Astrocyte (in vitro differentiated cells and primary cell): ENCODE results near the gene LRMDA. TPM values are rescaled to one million over a fixed set of nuclear protein-coding genes. Genes with fewer than 3 reads are reported as not detected.

Source experiments
- DNase-seq: peaks from one replicate; pipeline ENCODE4 v3.0.0-alpha.2; 2010; ENCODE audit warnings: low read depth
- FAIRE-seq: peaks from 2 replicates; lab custom pipeline; 2011; peaks lifted over from hg19 to GRCh38; lab: Jason Lieb, UNC
- H2AFZ ChIP-seq: 2 replicates; pipeline ENCODE4 v1.6.0; 2012; ENCODE audit warnings: low read depth, low read length, inconsistent platforms
- H3K27ac ChIP-seq: 2 replicates; pipeline ENCODE4 v1.5.1; 2011; ENCODE audit warnings: low read depth, low read length, inconsistent platforms
- H3K27me3 ChIP-seq: 2 replicates; pipeline ENCODE4 v1.6.0; 2011; ENCODE audit warnings: low read length, inconsistent platforms; ENCODE audit not compliant: insufficient read depth
- H3K36me3 ChIP-seq: 2 replicates; pipeline ENCODE4 v1.5.1; 2011; ENCODE audit warnings: low read length, inconsistent platforms; ENCODE audit not compliant: insufficient read depth
- H3K4me1 ChIP-seq: 2 replicates; pipeline ENCODE4 v1.5.1; 2011; ENCODE audit warnings: low read length, inconsistent platforms; ENCODE audit not compliant: insufficient read depth
- H3K4me2 ChIP-seq: 2 replicates; pipeline ENCODE4 v1.6.0; 2012; ENCODE audit warnings: low read length, inconsistent platforms
- H3K4me3 ChIP-seq: 2 replicates; pipeline ENCODE4 v1.5.1; 2011; ENCODE audit warnings: low read depth, mild to moderate bottlenecking, low read length, inconsistent platforms; ENCODE audit not compliant: insufficient read depth
- H3K79me2 ChIP-seq: 2 replicates; pipeline ENCODE4 v1.6.0; 2012; ENCODE audit warnings: mild to moderate bottlenecking, low read length, inconsistent platforms; ENCODE audit not compliant: insufficient read depth
- H3K9ac ChIP-seq: 2 replicates; pipeline ENCODE4 v1.6.0; 2012; ENCODE audit warnings: mild to moderate bottlenecking, low read length, inconsistent platforms
- H3K9me3 ChIP-seq: 2 replicates; pipeline ENCODE4 v1.5.1; 2012; ENCODE audit warnings: low read depth, mild to moderate bottlenecking, low read length, inconsistent platforms; ENCODE audit not compliant: insufficient read depth
- H4K20me1 ChIP-seq: 2 replicates; pipeline ENCODE4 v1.6.0; 2012; ENCODE audit warnings: low read length, inconsistent platforms; ENCODE audit not compliant: insufficient read depth
- H3K27ac Mint-ChIP-seq: one replicate; pipeline ENCODE4 v1.8.0; 2021; ENCODE audit warnings: mild to moderate bottlenecking, mixed read lengths; ENCODE audit not compliant: unreplicated experiment
- H3K27me3 Mint-ChIP-seq: one replicate; pipeline ENCODE4 v1.8.0; 2021; ENCODE audit warnings: low read depth, mixed read lengths; ENCODE audit not compliant: unreplicated experiment
- H3K36me3 Mint-ChIP-seq: one replicate; pipeline ENCODE4 v1.8.0; 2021; ENCODE audit warnings: low read depth, mixed read lengths; ENCODE audit not compliant: unreplicated experiment
- H3K4me1 Mint-ChIP-seq: one replicate; pipeline ENCODE4 v1.8.0; 2021; ENCODE audit warnings: low read depth, mixed read lengths; ENCODE audit not compliant: unreplicated experiment
- H3K4me3 Mint-ChIP-seq: one replicate; pipeline ENCODE4 v1.8.0; 2021; ENCODE audit warnings: mild to moderate bottlenecking, moderate library complexity, mixed read lengths; ENCODE audit not compliant: unreplicated experiment
- H3K9me3 Mint-ChIP-seq: one replicate; pipeline ENCODE4 v1.8.0; 2021; ENCODE audit warnings: mild to moderate bottlenecking, mixed read lengths; ENCODE audit not compliant: unreplicated experiment
- EZH2 ChIP-seq: IDR thresholded peaks from 2 replicates; pipeline ENCODE4 v1.6.1; 2012; ENCODE audit warnings: mild to moderate bottlenecking, low read length, inconsistent platforms; ENCODE audit not compliant: insufficient read depth
- total RNA-seq: library from RNA; stranded (reverse); gene quantifications from 2 replicates; pipeline ENCODE4 v1.2.1, GENCODE V29; 2021
- TF ChIP-seq, protein P1 (sequence below): IDR thresholded peaks from 2 replicates; pipeline ENCODE4 v1.5.1; 2011; ENCODE audit warnings: low read depth, mild to moderate bottlenecking, inconsistent platforms, low read length, moderate library complexity; ENCODE audit not compliant: insufficient read depth

The LRMDA gene
- total RNA-seq, 1 donor from 2014 or later = 2.7 TPM

DNA sequence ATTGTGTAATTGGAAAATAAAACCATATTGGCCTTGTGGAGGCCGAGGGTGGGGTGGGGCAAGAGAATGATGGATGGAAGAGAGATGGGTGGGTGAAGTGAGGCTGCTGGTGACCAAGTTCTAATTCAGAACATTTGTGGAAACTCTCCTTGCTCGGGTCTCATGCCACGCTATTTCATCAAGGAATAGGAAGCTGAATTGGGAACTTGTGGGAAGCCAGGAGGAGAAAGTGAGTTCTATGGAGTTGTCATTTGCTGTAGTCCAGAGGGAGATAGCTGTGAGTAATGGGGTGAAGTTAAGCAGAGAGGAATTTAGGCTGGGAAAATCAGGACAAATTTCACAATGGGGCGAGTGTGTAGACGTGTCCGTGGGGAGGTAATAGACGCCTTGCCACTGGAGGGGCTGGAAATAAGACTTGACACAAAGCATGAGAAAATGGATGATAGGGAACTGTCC, 339.2 kb downstream of the LRMDA start:
- Histone ChIP-seq H3K4me2 (no peak overlapping the region), H3K4me1 (peaks cover 11% of the 10 kb centered on the region), H4K20me1 (no peaks in the 10 kb centered on the region), H3K27ac (no peak overlapping the region), H3K9me3 (no peaks in the 10 kb centered on the region), H3K27me3 (peaks cover 3% of the 10 kb centered on the region), H3K79me2 (no peaks in the 10 kb centered on the region), H3K9ac (no peak overlapping the region), H2AFZ (no peak overlapping the region), H3K36me3 (no peaks in the 10 kb centered on the region), H3K4me3 (no peak overlapping the region)
- H3K36me3 Mint-ChIP-seq = peaks cover 2% of the 10 kb centered on the region
- FAIRE-seq (no peak), DNase-seq (no peak)
- no peak overlapping the region for H3K27ac Mint-ChIP-seq
- H3K4me3 Mint-ChIP-seq = no peak overlapping the region
- H3K27me3 Mint-ChIP-seq = peaks cover 12% of the 10 kb centered on the region
- no peaks in the 10 kb centered on the region for H3K9me3 Mint-ChIP-seq
- peaks cover 7% of the 10 kb centered on the region for H3K4me1 Mint-ChIP-seq
- TF ChIP-seq, protein P1, sequence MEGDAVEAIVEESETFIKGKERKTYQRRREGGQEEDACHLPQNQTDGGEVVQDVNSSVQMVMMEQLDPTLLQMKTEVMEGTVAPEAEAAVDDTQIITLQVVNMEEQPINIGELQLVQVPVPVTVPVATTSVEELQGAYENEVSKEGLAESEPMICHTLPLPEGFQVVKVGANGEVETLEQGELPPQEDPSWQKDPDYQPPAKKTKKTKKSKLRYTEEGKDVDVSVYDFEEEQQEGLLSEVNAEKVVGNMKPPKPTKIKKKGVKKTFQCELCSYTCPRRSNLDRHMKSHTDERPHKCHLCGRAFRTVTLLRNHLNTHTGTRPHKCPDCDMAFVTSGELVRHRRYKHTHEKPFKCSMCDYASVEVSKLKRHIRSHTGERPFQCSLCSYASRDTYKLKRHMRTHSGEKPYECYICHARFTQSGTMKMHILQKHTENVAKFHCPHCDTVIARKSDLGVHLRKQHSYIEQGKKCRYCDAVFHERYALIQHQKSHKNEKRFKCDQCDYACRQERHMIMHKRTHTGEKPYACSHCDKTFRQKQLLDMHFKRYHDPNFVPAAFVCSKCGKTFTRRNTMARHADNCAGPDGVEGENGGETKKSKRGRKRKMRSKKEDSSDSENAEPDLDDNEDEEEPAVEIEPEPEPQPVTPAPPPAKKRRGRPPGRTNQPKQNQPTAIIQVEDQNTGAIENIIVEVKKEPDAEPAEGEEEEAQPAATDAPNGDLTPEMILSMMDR = no peak
- TF ChIP-seq EZH2 = no peak

DNA sequence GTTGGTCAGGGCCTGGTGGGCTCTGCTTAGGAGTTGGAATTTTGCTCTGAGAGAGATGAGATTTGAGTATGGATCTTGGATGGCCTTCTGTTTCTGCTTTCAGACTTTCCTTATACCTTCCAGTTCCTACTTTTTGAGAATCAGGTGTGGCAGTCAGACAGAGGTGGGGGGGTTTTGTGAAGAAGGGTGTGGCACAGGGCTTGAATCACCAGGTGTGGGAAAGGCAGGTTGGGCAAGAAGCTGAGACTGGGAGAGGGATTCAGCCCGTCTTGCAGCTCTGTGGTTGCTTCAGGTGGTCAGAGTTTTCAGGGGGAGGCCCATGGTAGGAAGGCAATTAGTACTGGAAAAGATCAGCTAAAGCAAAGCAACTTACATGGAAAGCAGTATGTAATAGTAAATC, 340.2 kb downstream of the LRMDA start:
- Histone ChIP-seq H3K27me3 (peaks cover 3% of the 10 kb centered on the region), H3K4me3 (no peak overlapping the region), H4K20me1 (no peaks in the 10 kb centered on the region), H3K79me2 (no peaks in the 10 kb centered on the region), H3K4me1 (peaks cover 11% of the 10 kb centered on the region), H2AFZ (no peak overlapping the region), H3K27ac (no peak overlapping the region), H3K36me3 (no peaks in the 10 kb centered on the region), H3K9me3 (no peaks in the 10 kb centered on the region), H3K4me2 (no peak overlapping the region), H3K9ac (no peak overlapping the region)
- no peak for TF ChIP-seq EZH2
- TF ChIP-seq, protein P1 = no peak
- FAIRE-seq (no peak), DNase-seq (no peak)
- H3K4me3 Mint-ChIP-seq = no peak overlapping the region
- peaks cover 12% of the 10 kb centered on the region for H3K27me3 Mint-ChIP-seq
- no peaks in the 10 kb centered on the region for H3K9me3 Mint-ChIP-seq
- peaks cover 2% of the 10 kb centered on the region for H3K36me3 Mint-ChIP-seq
- H3K4me1 Mint-ChIP-seq = peaks cover 7% of the 10 kb centered on the region
- H3K27ac Mint-ChIP-seq = no peak overlapping the region

DNA sequence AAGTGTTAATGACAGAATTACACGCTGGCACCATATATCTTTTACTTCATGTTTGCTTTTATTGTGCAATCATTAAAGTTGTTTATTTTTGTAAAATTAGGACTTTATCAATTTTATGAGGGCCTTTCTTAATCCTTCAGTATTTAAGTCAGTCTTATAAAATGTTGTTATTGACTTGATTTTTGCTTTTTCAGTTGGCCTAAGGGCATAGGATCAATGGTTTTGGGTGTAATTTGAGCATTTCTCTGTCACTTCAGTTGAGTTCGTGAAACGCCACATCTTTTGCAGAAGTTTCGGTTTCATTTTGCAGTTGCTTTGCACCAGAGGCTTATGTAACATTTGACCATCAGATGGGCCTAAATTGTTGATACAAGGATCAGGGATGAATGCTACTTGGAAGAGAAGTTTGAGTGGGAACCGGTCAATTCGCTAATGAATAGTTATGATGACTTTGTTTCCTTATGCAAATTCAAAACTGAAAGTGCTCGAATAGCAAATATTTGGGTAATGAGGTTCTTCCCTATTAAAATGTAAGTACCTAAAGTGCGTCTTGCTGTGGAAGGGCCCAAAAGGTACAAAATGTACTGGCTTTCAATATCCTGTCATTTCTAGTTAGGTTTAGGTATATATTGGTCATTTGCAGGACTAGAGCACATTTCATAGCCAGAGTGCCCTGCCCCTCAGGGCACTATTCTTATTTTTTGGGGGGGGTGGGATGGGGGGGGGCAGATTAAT, 340.9 kb downstream of the LRMDA start:
- Mint-ChIP-seq H3K4me1 (peaks cover 7% of the 10 kb centered on the region), H3K27ac (no peak overlapping the region), H3K27me3 (peaks cover 14% of the 10 kb centered on the region), H3K9me3 (no peaks in the 10 kb centered on the region), H3K4me3 (no peak overlapping the region), H3K36me3 (peaks cover 2% of the 10 kb centered on the region)
- TF ChIP-seq, protein P1 = no peak
- TF ChIP-seq EZH2 = no peak
- Histone ChIP-seq H3K79me2 (no peaks in the 10 kb centered on the region), H2AFZ (no peak overlapping the region), H3K27ac (no peak overlapping the region), H4K20me1 (no peaks in the 10 kb centered on the region), H3K9me3 (no peaks in the 10 kb centered on the region), H3K4me3 (no peak overlapping the region), H3K27me3 (peaks cover 3% of the 10 kb centered on the region), H3K4me2 (no peak overlapping the region), H3K4me1 (peaks cover 11% of the 10 kb centered on the region), H3K9ac (no peak overlapping the region), H3K36me3 (no peaks in the 10 kb centered on the region)
- DNase-seq = no peak
- FAIRE-seq = no peak
